ENCODE measurements around the gene PP2D1.
"Not testable (repeated sequence)": the region's sequence is repeated elsewhere in the genome, so short reads cannot be mapped to it uniquely, and the experiment has no call there.

The PP2D1 gene

GRCh38 chr3:20051123-20051806 is 39.2 kb upstream of the PP2D1 start:
- Histone ChIP-seq H3K36me3 (ENCODE audit: control insufficient read depth, insufficient read depth, low read length) (no peaks in the 10 kb centered on the region), H3K27me3 (replicated peaks; ENCODE audit: control insufficient read depth, insufficient read depth, low read length, poor library complexity, severe bottlenecking) (no peaks in the 10 kb centered on the region), H3K4me3 (ENCODE audit: insufficient read depth, low read depth, low read length, poor library complexity, severe bottlenecking) (no peak overlapping the region), H3K27ac (ENCODE audit: insufficient read depth, low read length, poor library complexity, severe bottlenecking) (peak overlapping the region; percentile 35), H3K9me3 (ENCODE audit: control insufficient read depth, low read length) (no peaks in the 10 kb centered on the region), H3K4me1 (ENCODE audit: control insufficient read depth, insufficient read depth, low read length, poor library complexity, severe bottlenecking) (peaks cover 65% of the 10 kb centered on the region)
- DNase-seq, result peak in 1 of 3 donors; percentile 16

- Histone ChIP-seq H3K4me3 (ENCODE audit: insufficient read depth, low read depth, low read length, poor library complexity, severe bottlenecking) (peak overlapping the region; percentile 14), H3K4me1 (ENCODE audit: control insufficient read depth, insufficient read depth, low read length, poor library complexity, severe bottlenecking) (peaks cover 53% of the 10 kb centered on the region)
- no peak for DNase-seq
Observed at GRCh38 chr3:20047976-20048883, 36.2 kb upstream of the PP2D1 start.

GRCh38 chr3:20047341-20047779 is 35.3 kb upstream of the PP2D1 start:
- Histone ChIP-seq H3K9me3 (ENCODE audit: control insufficient read depth, low read length) (no peaks in the 10 kb centered on the region), H3K36me3 (ENCODE audit: control insufficient read depth, insufficient read depth, low read length) (no peaks in the 10 kb centered on the region), H3K4me1 (ENCODE audit: control insufficient read depth, insufficient read depth, low read length, poor library complexity, severe bottlenecking) (peaks cover 62% of the 10 kb centered on the region), H3K27me3 (replicated peaks; ENCODE audit: control insufficient read depth, insufficient read depth, low read length, poor library complexity, severe bottlenecking) (no peaks in the 10 kb centered on the region), H3K4me3 (ENCODE audit: insufficient read depth, low read depth, low read length, poor library complexity, severe bottlenecking) (no peak overlapping the region), H3K27ac (ENCODE audit: insufficient read depth, low read length, poor library complexity, severe bottlenecking) (no peak overlapping the region)
- DNase-seq, result no peak

More at GRCh38 chr3:20047976-20048883, 36.2 kb upstream of the PP2D1 start:
- no peak overlapping the region for H3K27ac ChIP-seq (ENCODE audit: insufficient read depth, low read length, poor library complexity, severe bottlenecking)
- H3K27me3 ChIP-seq (replicated peaks; ENCODE audit: control insufficient read depth, insufficient read depth, low read length, poor library complexity, severe bottlenecking), result no peaks in the 10 kb centered on the region
- no peaks in the 10 kb centered on the region for H3K9me3 ChIP-seq (ENCODE audit: control insufficient read depth, low read length)
- H3K36me3 ChIP-seq (ENCODE audit: control insufficient read depth, insufficient read depth, low read length), result no peaks in the 10 kb centered on the region

GRCh38 chr3:20046556-20046955 is 34.5 kb upstream of the PP2D1 start:
- DNase-seq, result no peak
- Histone ChIP-seq H3K36me3 (ENCODE audit: control insufficient read depth, insufficient read depth, low read length) (no peaks in the 10 kb centered on the region), H3K27ac (ENCODE audit: insufficient read depth, low read length, poor library complexity, severe bottlenecking) (peak overlapping the region; percentile 22), H3K27me3 (replicated peaks; ENCODE audit: control insufficient read depth, insufficient read depth, low read length, poor library complexity, severe bottlenecking) (no peaks in the 10 kb centered on the region), H3K4me3 (ENCODE audit: insufficient read depth, low read depth, low read length, poor library complexity, severe bottlenecking) (peak overlapping the region; percentile 16), H3K4me1 (ENCODE audit: control insufficient read depth, insufficient read depth, low read length, poor library complexity, severe bottlenecking) (peaks cover 65% of the 10 kb centered on the region), H3K9me3 (ENCODE audit: control insufficient read depth, low read length) (no peaks in the 10 kb centered on the region)

- H3K36me3 ChIP-seq (ENCODE audit: control insufficient read depth, insufficient read depth, low read length); H3K27me3 ChIP-seq (replicated peaks; ENCODE audit: control insufficient read depth, insufficient read depth, low read length, poor library complexity, severe bottlenecking); H3K9me3 ChIP-seq (ENCODE audit: control insufficient read depth, low read length); H3K27ac ChIP-seq (ENCODE audit: insufficient read depth, low read length, poor library complexity, severe bottlenecking); H3K4me3 ChIP-seq (ENCODE audit: insufficient read depth, low read depth, low read length, poor library complexity, severe bottlenecking); DNase-seq: not testable (repeated sequence)
- H3K4me1 ChIP-seq (ENCODE audit: control insufficient read depth, insufficient read depth, low read length, poor library complexity, severe bottlenecking), result peaks cover 55% of the 10 kb centered on the region
Observed at GRCh38 chr3:20045141-20045540, 33.1 kb upstream of the PP2D1 start.

GRCh38 chr3:20043825-20044224 is 31.8 kb upstream of the PP2D1 start:
- DNase-seq, result no peak
- H3K4me3 ChIP-seq (ENCODE audit: insufficient read depth, low read depth, low read length, poor library complexity, severe bottlenecking), result peak overlapping the region; percentile 33
- H3K27ac ChIP-seq (ENCODE audit: insufficient read depth, low read length, poor library complexity, severe bottlenecking), result peak overlapping the region; percentile 77
- H3K27me3 ChIP-seq (replicated peaks; ENCODE audit: control insufficient read depth, insufficient read depth, low read length, poor library complexity, severe bottlenecking), result no peaks in the 10 kb centered on the region
- no peaks in the 10 kb centered on the region for H3K36me3 ChIP-seq (ENCODE audit: control insufficient read depth, insufficient read depth, low read length)
- H3K4me1 ChIP-seq (ENCODE audit: control insufficient read depth, insufficient read depth, low read length, poor library complexity, severe bottlenecking), result peaks cover 46% of the 10 kb centered on the region
- no peaks in the 10 kb centered on the region for H3K9me3 ChIP-seq (ENCODE audit: control insufficient read depth, low read length)

GRCh38 chr3:20043396-20043795 is 31.3 kb upstream of the PP2D1 start:
- no peaks in the 10 kb centered on the region for H3K9me3 ChIP-seq (ENCODE audit: control insufficient read depth, low read length)
- peak overlapping the region; percentile 33 for H3K4me3 ChIP-seq (ENCODE audit: insufficient read depth, low read depth, low read length, poor library complexity, severe bottlenecking)
- H3K27me3 ChIP-seq (replicated peaks; ENCODE audit: control insufficient read depth, insufficient read depth, low read length, poor library complexity, severe bottlenecking), result no peaks in the 10 kb centered on the region
- DNase-seq, result peak; percentile 11 to 52 (median 22)
- H3K27ac ChIP-seq (ENCODE audit: insufficient read depth, low read length, poor library complexity, severe bottlenecking), result peak overlapping the region; percentile 77
- H3K4me1 ChIP-seq (ENCODE audit: control insufficient read depth, insufficient read depth, low read length, poor library complexity, severe bottlenecking), result peaks cover 42% of the 10 kb centered on the region
- H3K36me3 ChIP-seq (ENCODE audit: control insufficient read depth, insufficient read depth, low read length), result no peaks in the 10 kb centered on the region

- Histone ChIP-seq H3K27ac (ENCODE audit: insufficient read depth, low read length, poor library complexity, severe bottlenecking) (peak overlapping the region; percentile 77), H3K4me1 (ENCODE audit: control insufficient read depth, insufficient read depth, low read length, poor library complexity, severe bottlenecking) (peaks cover 32% of the 10 kb centered on the region), H3K9me3 (ENCODE audit: control insufficient read depth, low read length) (no peaks in the 10 kb centered on the region), H3K36me3 (ENCODE audit: control insufficient read depth, insufficient read depth, low read length) (no peaks in the 10 kb centered on the region), H3K27me3 (replicated peaks; ENCODE audit: control insufficient read depth, insufficient read depth, low read length, poor library complexity, severe bottlenecking) (no peaks in the 10 kb centered on the region), H3K4me3 (ENCODE audit: insufficient read depth, low read depth, low read length, poor library complexity, severe bottlenecking) (peak overlapping the region; percentile 5)
- no peak for DNase-seq
Observed at GRCh38 chr3:20042331-20042730, 30.3 kb upstream of the PP2D1 start.

- DNase-seq, result peak; percentile 56 to 68 (median 66)
- peak overlapping the region; percentile 76 for H3K4me3 ChIP-seq (ENCODE audit: insufficient read depth, low read depth, low read length, poor library complexity, severe bottlenecking)
- no peaks in the 10 kb centered on the region for H3K9me3 ChIP-seq (ENCODE audit: control insufficient read depth, low read length)
- H3K4me1 ChIP-seq (ENCODE audit: control insufficient read depth, insufficient read depth, low read length, poor library complexity, severe bottlenecking), result peaks cover 28% of the 10 kb centered on the region
- H3K27me3 ChIP-seq (replicated peaks; ENCODE audit: control insufficient read depth, insufficient read depth, low read length, poor library complexity, severe bottlenecking), result no peaks in the 10 kb centered on the region
- H3K36me3 ChIP-seq (ENCODE audit: control insufficient read depth, insufficient read depth, low read length), result no peaks in the 10 kb centered on the region
- peak overlapping the region; percentile 77 for H3K27ac ChIP-seq (ENCODE audit: insufficient read depth, low read length, poor library complexity, severe bottlenecking)
Observed at GRCh38 chr3:20041197-20041780, 29.2 kb upstream of the PP2D1 start.
